Endothelial cell of umbilical vein (primary cell): ENCODE results near the gene FOLR2. TPM values are rescaled to one million over a fixed set of nuclear protein-coding genes. Genes with fewer than 3 reads are reported as not detected.

Experiments
- BruUV-seq: library from RNA; stranded (reverse); fragments of 400-500 nt; replicated peaks from 2 replicates; lab custom pipeline; 2021; lab: Mats Ljungman, UMichigan
- CTCF ChIA-PET: fragments of 300-600, 350-600 bp; sonication (Branson Sonifier 250); formaldehyde crosslinking; loops from one replicate; lab custom pipeline; 2021; ENCODE audit warnings: antibody characterized with exemption, inconsistent platforms; lab: Charles Lee
- POLR2A ChIA-PET: fragments of 300-600, 350-600 bp; sonication (Branson Sonifier 250); formaldehyde crosslinking; loops from one replicate; lab custom pipeline; 2021; ENCODE audit warnings: antibody characterized with exemption, inconsistent platforms; lab: Charles Lee
- DNase-seq: peaks from one replicate; pipeline ENCODE4 v3.0.0-alpha.2; 2011; ENCODE audit warnings: low read depth, low spot score
- FAIRE-seq: peaks from 2 replicates; lab custom pipeline; 2011; peaks lifted over from hg19 to GRCh38; lab: Jason Lieb, UNC
- H2AFZ ChIP-seq: 2 replicates; pipeline ENCODE4 v1.6.0; 2012; ENCODE audit warnings: low read depth, low read length, control low read depth, inconsistent platforms
- H3K27ac ChIP-seq: 2 replicates; pipeline ENCODE4 v1.5.1; 2011; ENCODE audit warnings: low read depth, mild to moderate bottlenecking, control low read depth, low read length, moderate library complexity; ENCODE audit not compliant: insufficient read depth
- H3K27me3 ChIP-seq, 2 experiments: 2 replicates each; pipeline versions ENCODE4 v1.6.0 to v1.6.1; 2011; ENCODE audit warnings: low read length in 2 of 2, mixed read lengths in 1 of 2; ENCODE audit not compliant: control insufficient read depth in 2 of 2, insufficient read depth in 2 of 2
- H3K36me3 ChIP-seq, 2 experiments: 2 replicates in 1 of 2; 3 replicates in 1 of 2; pipeline ENCODE4 v1.5.1; 2011; ENCODE audit warnings: low read length in 2 of 2, mild to moderate bottlenecking in 1 of 2, moderate library complexity in 1 of 2; ENCODE audit not compliant: control insufficient read depth in 2 of 2, insufficient read depth in 2 of 2; ENCODE audit errors: extremely low read depth in 1 of 2
- H3K4me1 ChIP-seq: 3 replicates; pipeline ENCODE4 v1.5.1; 2011; ENCODE audit warnings: mild to moderate bottlenecking, low read length; ENCODE audit not compliant: control insufficient read depth, insufficient read depth; ENCODE audit errors: extremely low read depth
- H3K4me2 ChIP-seq: 2 replicates; pipeline ENCODE4 v1.6.1; 2011; ENCODE audit warnings: low read length, control low read depth, mixed read lengths; ENCODE audit not compliant: insufficient read depth
- H3K4me3 ChIP-seq, 3 experiments: fragments of 200-600 bp in 1 of 3; sonication (generic), shearing (Covaris generic) in 1 of 3; replicated peaks in 1 of 3; 2 replicates each; pipeline ENCODE4 v1.5.1; 2011 to 2016; ENCODE audit warnings: control low read depth in 3 of 3, low read length in 3 of 3, mild to moderate bottlenecking in 2 of 3, inconsistent platforms in 1 of 3, low read depth in 1 of 3, moderate library complexity in 1 of 3; ENCODE audit not compliant: insufficient read depth in 1 of 3
- H3K79me2 ChIP-seq: 2 replicates; pipeline ENCODE4 v1.6.0; 2012; ENCODE audit warnings: low read length, inconsistent platforms; ENCODE audit not compliant: control insufficient read depth, insufficient read depth
- H3K9ac ChIP-seq: replicated peaks from 2 replicates; pipeline ENCODE3; 2011; ENCODE audit warnings: low read length, control low read depth; ENCODE audit not compliant: insufficient read depth; ENCODE audit errors: extremely low read depth
- H3K9me1 ChIP-seq: replicated peaks from 3 replicates; pipeline ENCODE4 v1.6.0; 2011; ENCODE audit warnings: mild to moderate bottlenecking, low read length; ENCODE audit not compliant: control insufficient read depth, insufficient read depth; ENCODE audit errors: extremely low read depth
- H3K9me3 ChIP-seq: replicated peaks from 2 replicates; pipeline ENCODE4 v1.5.1; 2012; ENCODE audit warnings: low read length, inconsistent platforms; ENCODE audit not compliant: control insufficient read depth, insufficient read depth
- H4K20me1 ChIP-seq: replicated peaks from 2 replicates; pipeline ENCODE3; 2011; ENCODE audit warnings: mild to moderate bottlenecking, low read length; ENCODE audit not compliant: control insufficient read depth, insufficient read depth; ENCODE audit errors: extremely low read depth
- CTCF ChIP-seq, 2 donors: IDR thresholded peaks; 1 replicate in 1 of 2; 2 replicates in 1 of 2; pipeline ENCODE4 v1.5.1; 2011; ENCODE audit warnings: low read length in 2 of 2, mild to moderate bottlenecking in 2 of 2, moderate library complexity in 2 of 2, control low read depth in 1 of 2, inconsistent platforms in 1 of 2, low read depth in 1 of 2; ENCODE audit not compliant: insufficient read depth in 1 of 2; ENCODE audit errors: extremely low read depth in 1 of 2
- POLR2A ChIP-seq: IDR thresholded peaks from 2 replicates; pipeline ENCODE4 v1.6.1; 2012; ENCODE audit warnings: low read depth, mild to moderate bottlenecking, control low read depth, low read length
- POLR2AphosphoS5 ChIP-seq: IDR thresholded peaks from 2 replicates; pipeline ENCODE4 v1.6.1; 2012; ENCODE audit warnings: low read depth, mild to moderate bottlenecking, control low read depth, low read length, moderate library complexity; ENCODE audit not compliant: insufficient read depth
- dilution Hi-C: fragments of 300-500 bp; cut with MboI; formaldehyde crosslinking; loops from one replicate; pipeline ENCODE4 v1.15.0; 2019; ENCODE audit warnings: low sequenced_read_pairs; ENCODE audit not compliant: extremely low pct_ligation_motif_present
- intact Hi-C: fragments of 100-400 bp; cut with micrococcal nuclease; formaldehyde crosslinking; loops from one replicate; pipeline ENCODE4 v1.10.0; 2022
- polyA plus RNA-seq, 4 experiments: library from polyadenylated mRNA; depleted of rRNA in 3 of 4; stranded (reverse) in 3 of 4; unstranded in 1 of 4; fragments of >200 nt; gene quantifications; 2 replicates each; pipeline versions ENCODE4 v1.2.1 to v1.2.3, GENCODE V29; 2011 to 2012; ENCODE audit warnings: missing spikeins in 1 of 4
- total RNA-seq: library from RNA; stranded (reverse); gene quantifications from 2 replicates; pipeline ENCODE4 v1.2.3, GENCODE V29; 2021

Gene FOLR2
- total and polyA plus RNA-seq, 2 donors (not counting 3 experiments of a cell fraction or from before 2014, with no cell fraction given): not detected

GRCh38 chr11:72222907-72223614 is 6.5 kb downstream of the FOLR2 start:
- Histone ChIP-seq H3K9me3 (no peaks in the 10 kb centered on the region), H3K4me2 (peak overlapping the region; percentile 89), H3K4me3 (peak overlapping the region; percentile 62 to 94 (median 70)), H3K79me2 (peaks cover 21% of the 10 kb centered on the region), H3K4me1 (peaks cover 9% of the 10 kb centered on the region), H3K36me3 (peaks cover 2 to 10% of the 10 kb centered on the region in 2 experiments), H2AFZ (peak overlapping the region; percentile 89), H3K27me3 (peaks cover 4 to 7% of the 10 kb centered on the region in 2 experiments), H3K9ac (peak overlapping the region; percentile 82), H3K27ac (peak overlapping the region; percentile 60), H4K20me1 (no peaks in the 10 kb centered on the region), H3K9me1 (no peaks in the 10 kb centered on the region)
- dilution Hi-C loops (no loop called here), intact Hi-C loops (loop anchor here (1.0 to 2.0 kb wide), 5 partner anchors 15 to 198 kb away; partner anchors contain the start of gene ANAPC15)
- TF ChIP-seq POLR2AphosphoS5 (peak; percentile 43), POLR2A (no peak), CTCF (IDR thresholded peaks at IDR 0.05; ENCODE audit: extremely low read depth in 1 of 2, insufficient read depth in 1 of 2, low read depth in 1 of 2, low read length in 2 of 2) (peak in 1 of 2 donors; percentile 16)
- DNase-seq (peak; percentile 93), FAIRE-seq (peak; percentile 86)
- ChIA-PET CTCF (interaction anchor here (0.8 to 3.2 kb wide), 8 partner anchors 13 to 359 kb away, joined by 4 to 17 read pairs (median 6); no protein-coding TSS in a partner anchor), POLR2A (interaction anchor here (1.0 to 1.5 kb wide), 2 partner anchors 111 to 151 kb away, joined by 3 to 5 read pairs; partner anchors contain the start of gene ANAPC15)
- no TSS peak for BruUV-seq
